COLO829 (cell line): ENCODE measurements around the gene OSTN.
A peak's percentile ranks its signal among the peaks of the same experiment; 100 is the strongest.
"Not testable (repeated sequence)": the region's sequence is repeated elsewhere in the genome, so short reads cannot be mapped to it uniquely, and the experiment has no call there.

Source experiments
- DNase-seq: peaks from one replicate; pipeline ENCODE4 v3.0.0; 2012; ENCODE audit warnings: low spot score

The OSTN gene

DNA sequence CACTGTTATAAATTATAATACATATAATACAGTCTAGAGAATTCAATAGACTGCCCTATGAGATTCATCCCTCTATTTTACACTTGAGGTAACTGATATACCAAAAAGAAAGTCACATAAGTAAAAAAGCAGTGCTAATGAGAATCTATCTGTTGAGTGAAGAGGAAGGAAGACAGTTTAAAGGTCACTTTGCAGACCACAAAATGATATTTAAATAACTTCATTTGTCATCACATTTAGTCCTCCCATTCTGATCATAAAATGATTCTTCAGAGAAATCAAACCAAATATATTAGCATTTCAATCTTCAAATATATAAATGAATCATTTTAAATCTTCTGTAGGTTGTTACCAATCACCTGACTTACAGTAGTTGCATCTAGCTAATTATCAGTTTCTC is 69.7 kb downstream of the OSTN start:
- DNase-seq: no peak

DNA sequence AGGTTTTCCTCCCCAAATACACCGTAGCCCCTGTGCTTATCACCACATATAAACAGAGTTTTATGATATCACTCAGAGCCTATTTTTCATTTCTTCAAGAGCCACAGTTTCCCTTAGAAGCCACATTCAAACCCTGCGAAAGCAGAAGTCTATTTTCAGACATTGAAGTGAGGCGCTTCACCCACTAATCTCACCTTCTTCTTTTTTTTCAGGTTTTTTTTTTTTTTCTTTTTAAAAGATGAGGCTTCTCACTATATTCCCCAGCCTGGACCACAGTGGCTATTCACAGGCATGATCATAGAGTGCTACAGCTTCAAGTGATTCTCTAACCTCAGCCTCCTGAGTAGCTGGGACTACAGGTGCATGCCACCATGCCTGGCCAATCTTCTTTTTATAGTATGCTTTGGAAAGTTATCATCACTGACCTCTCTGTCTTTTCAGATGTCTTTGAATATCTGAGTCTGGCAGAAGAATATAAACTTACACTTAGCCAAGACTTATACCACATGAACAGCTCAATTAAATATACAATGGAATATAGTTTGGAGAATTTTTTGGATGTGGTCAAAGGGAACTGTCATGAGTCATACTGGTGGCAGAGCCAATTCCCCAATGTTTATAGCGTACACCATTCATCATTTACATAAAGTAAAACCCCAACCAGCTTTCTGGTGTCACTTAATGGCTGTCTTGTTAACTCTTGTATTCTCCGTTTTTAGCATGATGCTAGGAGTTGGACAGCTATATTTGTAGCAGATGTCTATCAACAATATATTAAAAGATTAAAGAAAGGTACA is 70.4 kb downstream of the OSTN start:
- DNase-seq: no peak

DNA sequence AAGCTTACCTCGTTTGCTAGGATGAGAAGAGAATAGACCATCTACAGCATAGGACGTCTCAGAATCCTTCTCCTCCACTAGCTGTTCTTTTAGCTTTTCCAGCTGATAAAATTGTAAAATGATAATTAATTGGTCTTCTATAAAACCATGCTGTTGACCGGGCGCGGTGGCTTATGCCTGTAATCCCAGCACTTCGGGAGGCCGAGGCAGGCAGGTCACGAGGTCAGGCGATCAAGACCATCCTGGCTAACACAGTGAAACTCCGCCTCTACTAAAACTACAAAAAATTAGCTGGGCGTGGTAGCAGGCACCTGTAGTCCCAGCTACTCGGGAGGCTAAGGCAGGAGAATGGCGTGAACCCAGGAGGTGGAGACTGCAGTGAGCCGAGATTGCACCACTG is 76.2 kb downstream of the OSTN start:
- DNase-seq: not testable (repeated sequence)

DNA sequence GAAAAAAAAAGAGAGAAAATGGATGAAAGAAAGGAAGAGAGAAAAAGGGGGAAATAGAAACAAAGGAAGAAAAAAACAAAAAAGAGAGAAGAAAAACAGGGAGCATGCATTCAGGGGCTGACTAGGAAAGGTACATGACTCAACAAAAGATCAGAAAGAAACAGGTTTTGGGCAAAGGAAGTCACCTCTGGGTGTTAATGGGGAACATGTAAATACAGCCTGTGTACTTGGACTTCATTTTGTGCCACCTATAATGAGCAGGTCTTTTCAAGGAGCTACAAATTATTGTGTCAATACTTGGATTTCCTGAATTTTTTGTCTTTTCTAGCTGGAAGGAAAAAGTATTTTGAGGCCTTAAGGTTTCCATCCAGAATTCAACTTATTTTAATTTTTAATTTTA is 76.7 kb downstream of the OSTN start:
- DNase-seq: no peak

DNA sequence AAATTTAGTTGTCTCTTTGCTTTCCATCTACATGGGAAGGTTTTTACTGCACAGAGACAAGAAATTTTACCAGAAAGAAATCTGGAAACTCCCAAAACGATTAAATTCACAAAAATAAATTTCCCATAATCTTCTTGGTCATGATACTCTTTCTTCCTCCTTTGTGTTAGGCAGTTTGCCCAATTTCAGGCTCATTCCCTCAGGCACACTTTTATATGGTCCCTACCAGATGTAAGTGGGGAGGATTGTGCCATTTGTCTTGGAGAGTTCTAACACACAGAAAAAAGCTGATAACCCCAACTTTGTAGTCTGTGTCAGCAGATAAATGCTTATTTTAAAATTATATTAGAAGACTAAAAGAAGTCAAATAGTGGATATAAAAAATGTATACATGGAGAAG is 81.1 kb downstream of the OSTN start:
- DNase-seq: no peak

DNA sequence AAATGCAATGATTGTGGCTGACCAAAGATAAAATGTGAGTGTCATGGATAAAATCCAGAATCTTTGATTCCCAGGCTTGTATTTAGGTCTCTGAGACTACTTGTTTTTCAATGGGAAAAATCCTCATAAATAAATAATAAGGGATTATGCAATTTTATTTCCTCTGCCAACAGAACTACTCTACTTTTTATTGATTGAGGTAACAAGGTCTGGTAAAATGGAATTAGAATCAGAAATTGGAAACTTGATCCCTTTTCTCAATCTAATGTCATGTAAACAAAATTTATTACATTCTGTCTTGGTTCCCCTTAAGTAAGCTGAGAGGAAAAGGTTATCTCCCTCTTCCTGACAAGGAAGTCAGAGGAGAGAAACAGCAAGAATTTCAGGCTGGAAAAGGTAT is 81.8 kb downstream of the OSTN start:
- no peak for DNase-seq

DNA sequence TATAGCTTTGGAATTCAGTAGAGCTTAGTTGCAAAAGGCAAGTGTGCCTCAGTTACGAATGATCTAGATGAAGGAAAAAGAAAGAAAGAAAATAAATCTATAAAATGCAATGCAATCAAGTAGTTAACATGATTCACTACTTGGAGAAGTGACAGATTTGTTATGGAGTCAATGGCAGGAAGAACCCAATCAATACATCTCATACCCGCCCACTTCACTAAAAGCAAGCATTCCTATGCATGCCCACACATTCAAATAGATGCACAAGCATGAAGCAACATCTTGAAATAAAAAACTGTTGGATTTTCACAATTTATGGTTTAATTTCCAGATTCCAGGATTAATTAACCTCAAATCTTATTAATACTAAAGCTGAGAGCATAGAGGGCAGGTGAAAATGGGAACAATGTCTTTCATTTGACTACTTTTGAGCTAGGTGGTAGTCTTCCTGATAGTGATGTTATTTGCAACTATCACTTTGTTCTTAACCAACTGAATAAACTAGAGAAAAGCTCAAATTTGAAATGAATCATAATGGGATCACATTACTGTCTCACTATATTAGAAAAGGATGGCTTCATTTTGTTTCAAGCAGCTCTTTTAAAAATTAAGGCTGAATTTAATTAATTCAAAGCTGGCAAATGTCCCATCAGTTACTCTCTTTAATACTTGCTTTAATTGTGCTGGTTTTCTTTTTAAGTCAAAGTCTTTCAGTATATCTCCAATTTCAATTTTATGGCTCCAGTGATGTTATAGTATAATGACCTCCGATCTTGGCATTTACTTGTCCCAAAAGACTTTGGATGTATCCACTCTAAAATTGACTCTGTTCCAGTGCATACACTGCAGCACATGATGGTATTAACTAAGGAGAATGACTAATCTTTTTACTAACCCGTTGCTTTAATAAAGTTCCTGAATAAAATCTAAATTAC is 83.5 kb downstream of the OSTN start:
- no peak for DNase-seq

DNA sequence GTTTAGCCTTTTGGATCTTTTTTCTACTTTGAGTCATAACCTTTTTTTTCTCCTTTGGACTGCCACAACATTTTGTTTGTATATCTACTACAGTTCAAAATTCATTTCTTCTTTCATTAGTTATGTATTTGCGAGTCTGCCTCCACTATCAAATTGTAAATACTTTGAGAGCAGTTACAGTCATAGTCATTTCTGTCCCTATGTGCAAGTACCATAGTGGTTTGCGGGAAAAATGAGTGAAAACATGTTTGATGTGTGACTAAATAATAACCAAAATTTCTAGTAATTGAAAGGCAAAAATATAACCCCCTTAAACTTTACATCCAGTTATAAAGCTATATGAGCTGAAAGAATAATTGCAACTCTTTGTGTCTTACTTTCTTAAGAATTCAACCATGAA is 84.4 kb downstream of the OSTN start:
- no peak for DNase-seq

DNA sequence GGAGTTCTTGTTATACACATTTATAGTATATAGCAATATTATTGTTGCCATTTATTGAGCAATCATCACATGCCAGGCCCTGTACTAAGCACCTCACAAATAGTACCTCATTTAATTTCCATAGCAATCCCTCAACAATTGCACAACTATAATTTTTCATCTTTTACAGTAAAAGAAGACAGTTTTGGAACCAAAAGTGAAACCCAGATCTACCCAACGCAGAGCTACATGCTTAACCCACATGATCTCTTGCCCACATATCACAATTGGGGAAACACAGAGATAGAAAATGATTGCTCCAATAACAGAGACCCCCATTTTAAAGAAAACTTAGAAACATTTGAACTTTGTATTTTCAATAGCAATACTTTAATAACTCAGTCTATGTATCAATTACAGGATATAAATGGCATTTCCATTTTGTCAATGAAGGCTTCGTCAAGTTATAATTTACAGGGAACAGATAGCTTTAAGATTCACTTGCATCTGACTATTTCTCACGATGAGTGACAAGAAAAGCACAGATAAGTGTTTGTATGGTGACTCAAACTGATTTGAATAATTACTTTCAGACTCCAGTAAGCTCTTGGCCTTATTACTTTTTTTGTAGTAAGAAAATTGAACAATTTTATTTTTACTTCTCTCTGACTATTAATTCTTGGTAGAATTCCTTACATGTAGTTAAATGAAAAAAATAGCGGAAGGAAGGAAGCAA is 91.4 kb downstream of the OSTN start:
- DNase-seq: no peak

DNA sequence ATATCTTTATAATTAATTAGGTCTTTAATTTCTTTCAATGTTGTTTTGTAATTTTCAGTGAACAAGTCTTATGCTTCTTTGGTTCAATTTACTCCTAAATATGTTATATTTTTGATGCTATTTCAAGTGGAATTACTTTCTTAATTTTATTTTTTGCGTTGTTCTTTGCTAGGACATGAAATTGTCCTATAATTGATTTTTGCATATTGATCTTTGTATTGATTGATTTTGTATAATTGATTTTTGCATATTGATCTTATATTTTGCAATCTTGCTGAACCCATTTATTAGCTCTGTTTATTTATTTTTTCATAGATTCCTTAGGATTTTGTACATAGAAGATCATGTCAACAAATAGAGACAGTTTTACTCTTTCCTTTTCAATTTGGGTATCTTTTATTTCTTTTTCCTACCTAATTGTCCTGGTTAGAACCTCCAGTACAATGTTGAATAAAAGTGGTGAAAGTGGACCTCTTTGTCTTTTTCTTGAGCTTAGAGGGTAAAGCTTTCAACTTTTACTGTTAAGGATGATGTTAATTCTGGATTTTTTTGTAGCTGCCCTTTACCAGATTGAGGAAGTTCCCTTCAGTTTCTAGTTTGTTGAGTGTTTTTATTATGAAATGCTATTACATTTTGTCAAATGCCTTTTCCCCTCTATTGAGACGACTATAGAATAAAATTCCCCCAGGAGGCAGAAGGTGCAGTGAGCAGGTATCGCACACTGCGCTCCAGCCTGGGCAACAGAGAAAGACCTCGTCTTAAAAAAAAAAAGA is 93.4 kb downstream of the OSTN start:
- no peak for DNase-seq

DNA sequence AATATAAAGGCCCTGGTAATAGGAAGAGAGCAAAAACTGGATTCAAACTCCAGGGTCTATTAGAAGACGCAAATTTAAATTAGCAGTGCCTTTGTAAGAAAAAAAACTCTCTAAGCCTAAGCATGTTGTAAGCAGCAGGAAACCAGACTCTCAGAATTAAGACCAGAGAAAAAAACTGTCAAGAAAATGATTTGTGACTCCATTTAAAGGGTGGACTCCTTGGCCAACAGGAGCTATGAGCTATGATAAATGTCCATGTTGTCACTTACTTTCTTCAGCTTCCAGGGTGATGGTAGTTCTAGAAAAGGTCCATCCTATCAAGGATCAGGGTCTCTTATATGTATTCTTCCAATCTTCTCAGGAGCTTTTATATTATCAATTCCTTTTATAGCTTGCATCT is 95.2 kb downstream of the OSTN start:
- no peak for DNase-seq

DNA sequence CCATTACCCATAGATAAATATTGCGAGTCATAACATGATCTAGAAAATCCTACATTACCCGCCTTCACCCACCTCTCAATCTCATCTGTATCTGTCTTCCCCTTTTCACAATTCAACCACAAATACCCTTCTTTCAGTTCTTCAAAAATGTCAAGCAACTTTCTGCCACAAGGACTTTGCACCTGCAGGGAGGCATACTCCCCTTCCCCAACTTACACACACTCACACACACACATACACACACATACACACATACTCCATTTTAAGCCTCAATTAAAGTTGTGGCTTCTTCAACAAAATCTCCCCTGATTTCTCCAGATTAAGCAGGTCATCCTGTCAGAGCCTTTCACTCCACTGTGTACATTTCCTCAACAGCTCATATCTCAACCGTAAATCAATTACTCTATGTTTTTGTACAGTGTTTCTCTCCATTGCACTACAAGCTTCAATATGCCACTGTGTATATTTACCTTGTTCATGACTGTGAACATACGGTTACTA is 97.0 kb downstream of the OSTN start:
- no peak for DNase-seq

DNA sequence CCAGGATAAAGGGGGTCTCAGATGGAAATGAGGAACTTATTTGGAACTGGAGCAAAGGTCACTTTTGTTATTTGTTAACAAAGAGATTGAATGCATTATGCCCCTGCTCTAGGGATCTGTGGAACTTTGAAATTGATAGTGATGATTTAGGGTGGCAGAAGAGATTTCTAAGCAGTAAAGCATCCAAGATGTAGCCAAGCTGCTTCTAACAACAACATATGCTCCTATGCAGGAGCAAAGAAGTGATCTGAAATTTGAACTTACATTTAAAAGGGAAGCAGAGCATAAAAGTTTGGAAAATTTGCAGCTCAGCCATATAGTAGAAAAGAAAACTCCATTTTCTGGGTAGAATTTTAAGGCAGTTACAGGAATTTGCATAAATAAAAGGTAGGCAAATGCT is 99.8 kb downstream of the OSTN start:
- DNase-seq: no peak

DNA sequence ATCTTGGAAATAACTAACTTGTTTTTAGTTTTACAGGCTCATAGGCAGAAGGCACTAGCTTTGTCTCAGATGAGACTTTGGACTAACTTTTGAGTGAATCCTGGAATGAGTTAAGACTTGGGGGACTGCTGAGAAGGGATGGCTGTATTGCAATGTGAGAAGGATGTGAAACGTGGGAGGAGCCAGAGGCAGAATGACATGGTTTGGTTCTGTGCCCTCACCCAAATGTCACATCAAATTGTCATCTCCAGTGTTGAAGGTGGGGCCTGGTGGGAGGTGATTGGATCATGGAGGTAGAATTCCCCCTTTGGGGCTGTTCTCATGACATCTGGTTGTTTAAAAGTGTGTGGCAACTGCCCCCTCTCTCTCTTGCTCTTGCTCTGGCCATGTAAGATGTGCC is 101.4 kb downstream of the OSTN start:
- DNase-seq: no peak

DNA sequence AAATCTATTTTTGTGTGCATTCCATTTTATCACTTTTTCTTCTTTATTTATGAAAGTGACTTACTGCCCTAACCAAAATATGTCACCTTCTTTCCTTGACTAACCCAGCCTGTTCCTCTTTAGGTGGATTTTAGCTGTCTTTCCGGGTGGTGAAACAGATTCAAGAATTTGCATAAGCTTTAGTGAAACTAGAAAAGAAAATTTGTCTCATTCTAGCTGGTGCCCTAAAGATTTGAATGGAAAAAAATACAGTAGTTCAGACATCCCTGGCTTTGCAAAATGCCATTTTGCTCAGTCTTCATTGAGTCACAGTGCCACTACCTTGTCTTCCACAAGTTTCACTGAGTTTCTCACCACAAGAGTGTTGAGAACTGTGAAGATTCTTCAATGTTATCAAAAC is 102.0 kb downstream of the OSTN start:
- DNase-seq: no peak

DNA sequence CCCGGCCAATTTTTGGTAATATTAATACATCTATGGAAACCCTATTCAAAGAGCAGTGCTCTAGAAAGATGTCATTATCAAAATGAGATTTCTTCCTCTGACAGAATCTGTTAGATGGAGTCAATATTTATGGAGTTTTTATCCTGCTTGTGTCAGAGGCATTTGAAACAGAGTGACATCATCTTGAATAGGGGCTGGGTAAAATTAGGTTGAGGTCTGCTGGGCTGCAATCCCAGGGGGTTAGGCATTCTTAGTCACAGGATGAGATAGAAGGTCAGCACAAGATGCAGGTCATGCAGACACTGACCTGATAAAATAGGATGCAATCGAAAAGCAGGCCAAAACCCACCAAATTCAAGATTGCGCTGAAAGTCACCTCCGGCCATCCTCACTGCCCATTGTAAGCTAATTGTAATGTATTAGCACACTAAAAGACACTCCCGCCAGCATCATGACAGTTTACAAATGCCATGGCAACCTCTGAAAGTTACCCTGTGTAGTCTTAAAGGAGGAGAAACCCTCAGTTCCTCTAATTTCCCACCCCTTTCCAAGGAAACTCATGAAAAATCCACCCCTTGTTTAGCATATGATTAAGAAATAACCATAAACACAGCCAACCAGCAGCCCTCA is 102.9 kb downstream of the OSTN start:
- no peak for DNase-seq

DNA sequence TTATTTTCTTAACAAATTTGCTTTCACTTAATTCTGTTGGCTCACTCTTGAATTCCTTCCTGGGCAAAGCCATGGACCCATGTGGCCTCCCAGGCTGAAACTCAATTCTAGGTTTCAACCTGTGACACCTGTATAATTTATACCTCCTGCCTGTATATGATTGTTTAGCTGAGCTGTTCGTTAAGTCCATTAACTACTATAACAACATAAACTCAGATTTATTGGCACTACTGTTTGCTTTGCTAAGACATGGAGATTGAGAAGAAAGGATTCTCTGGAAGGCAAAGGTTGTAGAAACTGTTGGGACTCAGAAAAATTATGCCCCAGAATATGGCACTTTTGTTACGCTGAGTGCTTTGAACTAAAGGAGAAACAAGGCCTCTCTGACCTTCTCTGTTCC is 103.4 kb downstream of the OSTN start:
- DNase-seq: no peak

DNA sequence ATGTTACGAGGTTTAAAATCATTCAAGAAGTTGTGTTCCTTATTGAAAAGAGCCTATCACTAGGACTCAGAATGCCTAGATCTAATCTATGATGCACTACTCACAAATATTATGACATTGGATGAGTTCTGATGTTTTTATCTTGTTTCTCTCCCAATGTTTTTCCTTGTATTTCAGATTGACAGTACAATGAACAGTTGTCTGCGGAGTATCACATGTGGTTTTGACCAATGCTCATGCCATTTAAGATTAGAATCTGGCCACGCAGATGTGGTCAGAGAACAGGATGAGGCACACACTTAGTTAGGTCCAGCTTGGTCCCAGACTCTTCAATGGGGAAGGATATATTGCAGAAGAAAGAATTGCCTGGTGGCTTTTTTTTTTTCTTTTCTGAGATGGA is 104.6 kb downstream of the OSTN start:
- DNase-seq: peak; percentile 82

DNA sequence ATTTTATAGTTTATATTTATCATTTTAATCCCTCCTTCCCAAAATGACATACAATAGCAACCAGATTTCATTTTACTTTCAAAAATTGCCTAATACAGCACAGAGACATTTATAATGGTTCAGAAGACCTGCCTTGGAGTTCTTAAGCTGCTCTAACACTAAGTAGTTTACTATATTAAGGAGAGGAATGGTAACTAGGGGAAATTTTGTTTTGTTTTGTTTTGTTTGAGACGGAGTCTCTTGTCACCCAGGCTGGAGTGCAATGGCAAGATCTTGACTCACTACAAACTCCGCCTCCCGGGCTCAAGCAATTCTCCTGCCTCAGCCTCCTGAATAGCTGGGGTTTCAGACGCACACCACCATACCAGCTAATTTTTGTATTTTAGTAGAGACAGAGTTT is 107.4 kb downstream of the OSTN start:
- no peak for DNase-seq

DNA sequence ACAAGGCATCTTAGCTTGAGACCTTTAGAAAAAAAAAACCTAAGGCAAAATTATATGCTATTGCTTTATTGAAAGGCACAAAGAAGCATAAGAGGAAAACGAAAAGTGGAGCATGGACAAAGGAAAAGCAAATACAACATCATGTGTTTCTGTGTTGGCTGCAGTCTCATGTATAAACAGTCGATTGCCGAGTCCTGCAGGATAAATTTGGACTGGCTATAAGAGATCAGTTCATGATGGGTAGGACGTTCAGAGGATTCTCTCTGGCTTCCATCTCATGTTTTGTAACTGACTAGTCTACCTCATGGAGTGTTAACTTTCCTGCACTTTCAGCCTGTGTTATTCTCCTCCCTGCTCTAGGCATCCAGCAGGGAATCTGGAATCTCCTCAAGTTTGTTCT is 108.3 kb downstream of the OSTN start:
- DNase-seq: no peak

DNA sequence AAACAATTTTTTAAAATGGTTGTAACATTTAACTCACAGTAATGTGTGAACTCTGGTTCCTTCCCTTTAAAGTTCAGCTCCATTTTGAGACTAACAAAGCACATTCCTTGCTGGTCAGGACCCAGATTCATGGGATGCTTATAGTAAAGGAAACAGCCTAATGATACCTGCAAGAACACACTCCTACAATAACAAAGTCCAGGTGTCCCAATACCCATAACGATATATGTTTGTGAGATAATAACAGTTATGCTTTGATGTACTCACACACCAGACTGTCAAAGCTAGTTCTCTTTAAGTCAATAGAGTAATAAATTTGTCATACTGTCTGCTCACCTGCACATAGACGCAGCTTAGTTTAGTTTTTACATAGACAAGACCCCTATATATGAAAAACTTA is 114.3 kb downstream of the OSTN start:
- DNase-seq: no peak
